Astrocyte (in vitro differentiated cells and primary cell): ENCODE results near the gene MEAK7.

Source experiments
- EZH2 ChIP-seq: IDR thresholded peaks from 2 replicates; pipeline ENCODE4 v1.6.1; 2012; ENCODE audit warnings: mild to moderate bottlenecking, low read length, inconsistent platforms; ENCODE audit not compliant: insufficient read depth
- TF ChIP-seq, protein P1 (sequence below): IDR thresholded peaks from 2 replicates; pipeline ENCODE4 v1.5.1; 2011; ENCODE audit warnings: low read depth, mild to moderate bottlenecking, inconsistent platforms, low read length, moderate library complexity; ENCODE audit not compliant: insufficient read depth

DNA sequence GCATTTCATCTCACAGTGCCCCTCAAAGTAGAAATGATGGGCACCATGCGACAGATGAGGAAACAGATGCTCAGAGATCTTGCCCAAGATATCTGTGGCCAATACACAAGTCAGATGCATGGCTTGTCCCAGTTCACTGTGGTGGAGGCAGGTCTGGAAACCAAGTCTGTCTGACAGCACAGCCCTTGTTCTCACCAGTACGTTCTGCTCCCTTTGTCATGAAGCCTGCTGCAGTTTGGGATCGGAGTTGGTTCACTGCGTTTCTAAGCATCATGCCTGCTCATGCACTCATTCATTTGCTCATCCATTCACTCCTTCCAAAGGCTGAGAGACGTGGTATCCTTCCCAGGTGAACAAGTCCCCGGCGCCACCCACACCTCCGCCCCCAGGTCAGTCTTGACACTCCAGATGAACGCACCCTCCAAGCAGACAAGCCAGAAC lies 27.2 kb upstream of the MEAK7 start:
- TF ChIP-seq, protein P1, sequence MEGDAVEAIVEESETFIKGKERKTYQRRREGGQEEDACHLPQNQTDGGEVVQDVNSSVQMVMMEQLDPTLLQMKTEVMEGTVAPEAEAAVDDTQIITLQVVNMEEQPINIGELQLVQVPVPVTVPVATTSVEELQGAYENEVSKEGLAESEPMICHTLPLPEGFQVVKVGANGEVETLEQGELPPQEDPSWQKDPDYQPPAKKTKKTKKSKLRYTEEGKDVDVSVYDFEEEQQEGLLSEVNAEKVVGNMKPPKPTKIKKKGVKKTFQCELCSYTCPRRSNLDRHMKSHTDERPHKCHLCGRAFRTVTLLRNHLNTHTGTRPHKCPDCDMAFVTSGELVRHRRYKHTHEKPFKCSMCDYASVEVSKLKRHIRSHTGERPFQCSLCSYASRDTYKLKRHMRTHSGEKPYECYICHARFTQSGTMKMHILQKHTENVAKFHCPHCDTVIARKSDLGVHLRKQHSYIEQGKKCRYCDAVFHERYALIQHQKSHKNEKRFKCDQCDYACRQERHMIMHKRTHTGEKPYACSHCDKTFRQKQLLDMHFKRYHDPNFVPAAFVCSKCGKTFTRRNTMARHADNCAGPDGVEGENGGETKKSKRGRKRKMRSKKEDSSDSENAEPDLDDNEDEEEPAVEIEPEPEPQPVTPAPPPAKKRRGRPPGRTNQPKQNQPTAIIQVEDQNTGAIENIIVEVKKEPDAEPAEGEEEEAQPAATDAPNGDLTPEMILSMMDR, result no peak
- no peak for TF ChIP-seq EZH2
